Stimulated activated CD4-positive, alpha-beta T cell treated with anti-CD3 and anti-CD28 coated beads, Interleukin-15, amount 100 ng/mL, for 24 hours (primary cell): ENCODE data around the gene RNF166.
A peak's percentile ranks its signal among the peaks of the same experiment; 100 is the strongest.
"Not testable (repeated sequence)": the region's sequence is repeated elsewhere in the genome, so short reads cannot be mapped to it uniquely, and the experiment has no call there.

Source experiments
- DNase-seq: peaks from one replicate; pipeline ENCODE4 v3.0.0-alpha.2; 2020

The RNF166 gene

GRCh38 chr16:88669980-88670379 is 36.2 kb downstream of the RNF166 start:
- no peak for DNase-seq

- not testable (repeated sequence) for DNase-seq
Observed at GRCh38 chr16:88669493-88669892, 36.7 kb downstream of the RNF166 start.

- no peak for DNase-seq
Observed at GRCh38 chr16:88667461-88667860, 38.7 kb downstream of the RNF166 start.

GRCh38 chr16:88665570-88665969 is 40.6 kb downstream of the RNF166 start:
- no peak for DNase-seq

GRCh38 chr16:88665148-88665547 is 41.1 kb downstream of the RNF166 start:
- no peak for DNase-seq

- peak; percentile 98 for DNase-seq
Observed at GRCh38 chr16:88662843-88663606, 43.2 kb downstream of the RNF166 start, which contains the start of gene MVD. MVD (minus strand) TSS chr16:88663091; CDS start chr16:88663080, 11 bp downstream.

- peak; percentile 34 for DNase-seq
Observed at GRCh38 chr16:88662222-88662842, 43.9 kb downstream of the RNF166 start.

GRCh38 chr16:88661468-88661867 is 44.7 kb downstream of the RNF166 start:
- no peak for DNase-seq

- no peak for DNase-seq
Observed at GRCh38 chr16:88659160-88659559, 47.0 kb downstream of the RNF166 start.

- DNase-seq = no peak
Observed at GRCh38 chr16:88658714-88659113, 47.5 kb downstream of the RNF166 start.

GRCh38 chr16:88657371-88657770 is 48.8 kb downstream of the RNF166 start:
- DNase-seq = no peak

GRCh38 chr16:88656291-88656980 is 49.8 kb downstream of the RNF166 start:
- DNase-seq = no peak

- DNase-seq = no peak
Observed at GRCh38 chr16:88655733-88656281, 50.4 kb downstream of the RNF166 start.

GRCh38 chr16:88655053-88655732 is 51.0 kb downstream of the RNF166 start:
- no peak for DNase-seq

- DNase-seq = no peak
Observed at GRCh38 chr16:88654363-88655052, 51.7 kb downstream of the RNF166 start.

GRCh38 chr16:88653596-88654362 is 52.4 kb downstream of the RNF166 start:
- DNase-seq = no peak

GRCh38 chr16:88653101-88653500 is 53.1 kb downstream of the RNF166 start:
- no peak for DNase-seq

- DNase-seq = no peak
Observed at GRCh38 chr16:88652762-88653063, 53.5 kb downstream of the RNF166 start.

GRCh38 chr16:88651989-88652761 is 54.0 kb downstream of the RNF166 start:
- DNase-seq = no peak

GRCh38 chr16:88651276-88651988 is 54.8 kb downstream of the RNF166 start:
- DNase-seq = peak; percentile 91
